Esophagus squamous epithelium (tissue), 5 donors: Measurements from ENCODE around the gene SORCS1. TPM values are rescaled to one million over a fixed set of nuclear protein-coding genes. Genes with fewer than 3 reads are reported as not detected.

Source experiments
- DNase-seq: peaks from one replicate; lab custom pipeline; 2025; lab: John Stamatoyannopoulos, UW
- H3K27ac ChIP-seq, 4 donors: fragments of 200-600 bp; sonication (generic); one replicate each; pipeline ENCODE4 v1.5.1; 2016 to 2019; ENCODE audit warnings: mild to moderate bottlenecking in 1 of 4
- H3K27me3 ChIP-seq, 4 donors: fragments of 200-600 bp; sonication (generic); 1 replicate in 3 of 4; 2 replicates in 1 of 4; pipeline versions ENCODE4 v1.5.1 to v1.6.0; 2017 to 2021; ENCODE audit warnings: antibody characterized with exemption in 1 of 4
- H3K36me3 ChIP-seq, 3 donors: fragments of 200-600 bp; sonication (generic); one replicate each; pipeline ENCODE4 v1.5.1; 2016 to 2019
- H3K4me1 ChIP-seq, 3 donors: fragments of 200-600 bp; sonication (generic); one replicate each; pipeline ENCODE4 v1.5.1; 2017 to 2019
- H3K4me3 ChIP-seq, 4 donors: fragments of 200-600 bp; sonication (generic); 1 replicate in 3 of 4; 2 replicates in 1 of 4; pipeline ENCODE4 v1.5.1; 2016 to 2019; ENCODE audit warnings: mild to moderate bottlenecking in 2 of 4, moderate library complexity in 1 of 4
- H3K9me3 ChIP-seq, 3 donors: fragments of 200-600 bp; sonication (generic); one replicate each; pipeline ENCODE4 v1.5.1; 2016 to 2019
- POLR2A ChIP-seq, 4 donors: fragments of 450-650 bp; IDR thresholded peaks; one replicate each; pipeline ENCODE4 v1.6.1; 2017; ENCODE audit warnings: antibody characterized with exemption in 4 of 4, mild to moderate bottlenecking in 4 of 4, moderate library complexity in 3 of 4
- WGBS, 2 donors: methylation state at CpG; one replicate each; pipeline ENCODE4 v1.1.5; 2018; 5-methylcytosine and 5-hydroxymethylcytosine counted together
- intact Hi-C: fragments of 100-400 bp; cut with DNase I; formaldehyde crosslinking; loops from one replicate; pipeline ENCODE4 v1.15.0; 2022
- total RNA-seq, 4 donors: library from RNA; depleted of rRNA; stranded (reverse); fragments of >200 nt; gene quantifications; one replicate each; pipeline ENCODE4 v1.1.0, GENCODE V29; 2016
- TF ChIP-seq, protein P1 (sequence below), 6 experiments: fragments of 450-650 bp in 4 of 6; fragments of 200-600 bp in 2 of 6; sonication (generic) in 2 of 6; IDR thresholded peaks; one replicate each; pipeline ENCODE4 v1.5.1; 2016 to 2019; ENCODE audit warnings: antibody characterized with exemption in 6 of 6, mild to moderate bottlenecking in 4 of 6, moderate library complexity in 4 of 6
- donor health status: DM: yes; HTN: yes; CAD: no.

The SORCS1 gene
- total RNA-seq, 4 donors from 2014 or later = 0.88 to 4.8 (median 1.4) TPM; not detected in 1

DNA sequence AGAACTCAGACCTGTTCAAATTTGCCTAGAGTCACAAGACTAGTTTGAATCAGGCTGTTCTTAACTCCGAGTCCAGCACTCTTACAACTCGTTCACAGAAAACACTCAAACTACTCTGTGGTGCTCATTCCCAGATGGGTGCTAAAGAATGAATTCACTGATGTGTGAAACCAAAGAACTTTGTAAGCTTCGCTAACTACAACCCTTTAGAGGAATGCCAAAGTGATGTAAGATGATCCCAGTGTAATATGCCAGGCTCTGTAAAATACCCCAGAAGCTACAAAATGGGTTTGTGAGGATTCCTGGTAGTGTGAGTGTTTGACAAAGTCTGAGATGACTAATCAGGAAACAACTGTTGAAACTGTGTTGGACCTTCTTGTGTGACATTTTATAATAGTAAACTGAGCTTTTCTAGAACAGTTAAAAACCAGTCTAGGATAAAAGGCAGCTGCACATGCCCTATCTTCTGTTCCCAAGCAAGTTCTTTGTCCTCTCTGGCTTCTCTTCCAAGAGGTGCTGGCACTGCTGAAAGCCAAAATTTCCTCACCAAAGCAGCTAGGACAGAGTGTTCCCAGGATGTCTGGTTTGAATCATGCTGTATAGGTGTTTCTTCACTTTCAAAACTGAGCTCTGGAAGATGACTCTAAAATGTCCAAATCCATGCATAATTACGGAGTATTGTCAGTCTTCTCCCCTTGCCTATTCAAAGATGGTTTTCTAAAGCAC lies 527.6 kb downstream of the SORCS1 start:
- no peak for DNase-seq
- Histone ChIP-seq H3K27ac (no peak overlapping the region), H3K27me3 (no peaks in the 10 kb centered on the region), H3K4me3 (no peak overlapping the region), H3K4me1 (no peaks in the 10 kb centered on the region), H3K9me3 (no peaks in the 10 kb centered on the region), H3K36me3 (no peaks in the 10 kb centered on the region)
- TF ChIP-seq, protein P1, sequence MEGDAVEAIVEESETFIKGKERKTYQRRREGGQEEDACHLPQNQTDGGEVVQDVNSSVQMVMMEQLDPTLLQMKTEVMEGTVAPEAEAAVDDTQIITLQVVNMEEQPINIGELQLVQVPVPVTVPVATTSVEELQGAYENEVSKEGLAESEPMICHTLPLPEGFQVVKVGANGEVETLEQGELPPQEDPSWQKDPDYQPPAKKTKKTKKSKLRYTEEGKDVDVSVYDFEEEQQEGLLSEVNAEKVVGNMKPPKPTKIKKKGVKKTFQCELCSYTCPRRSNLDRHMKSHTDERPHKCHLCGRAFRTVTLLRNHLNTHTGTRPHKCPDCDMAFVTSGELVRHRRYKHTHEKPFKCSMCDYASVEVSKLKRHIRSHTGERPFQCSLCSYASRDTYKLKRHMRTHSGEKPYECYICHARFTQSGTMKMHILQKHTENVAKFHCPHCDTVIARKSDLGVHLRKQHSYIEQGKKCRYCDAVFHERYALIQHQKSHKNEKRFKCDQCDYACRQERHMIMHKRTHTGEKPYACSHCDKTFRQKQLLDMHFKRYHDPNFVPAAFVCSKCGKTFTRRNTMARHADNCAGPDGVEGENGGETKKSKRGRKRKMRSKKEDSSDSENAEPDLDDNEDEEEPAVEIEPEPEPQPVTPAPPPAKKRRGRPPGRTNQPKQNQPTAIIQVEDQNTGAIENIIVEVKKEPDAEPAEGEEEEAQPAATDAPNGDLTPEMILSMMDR (IDR thresholded peaks at IDR 0.05) = no peak
- intact Hi-C loops = no loop called here
- WGBS, 2 donors = 41 to 50% methylated on average over 4 of the region's 4 CpGs

DNA sequence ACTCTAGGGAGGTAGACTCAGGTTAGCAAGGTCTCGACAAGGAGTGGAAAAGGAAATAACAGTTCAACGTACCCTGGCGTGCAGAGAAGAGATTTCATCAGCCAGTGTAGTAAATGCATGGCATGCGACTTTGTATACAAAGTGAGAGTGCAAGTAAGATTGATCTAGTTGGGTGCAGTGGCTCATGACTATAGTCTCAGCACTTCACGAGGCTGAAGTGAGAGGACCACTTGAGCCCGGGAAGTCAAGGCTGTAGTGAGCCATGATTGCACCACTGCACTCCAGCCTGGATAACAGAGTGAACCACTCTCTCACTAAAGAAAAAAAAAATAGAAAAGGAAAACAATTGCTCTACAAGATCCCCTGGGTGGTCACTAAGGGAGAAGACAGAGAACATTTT lies 528.6 kb downstream of the SORCS1 start:
- DNase-seq = no peak
- WGBS, 2 donors = 76 to 82% methylated on average over 6 of the region's 6 CpGs
- Histone ChIP-seq H3K27me3 (no peaks in the 10 kb centered on the region), H3K4me3 (no peak overlapping the region), H3K9me3 (no peaks in the 10 kb centered on the region), H3K36me3 (no peaks in the 10 kb centered on the region), H3K27ac (no peak overlapping the region), H3K4me1 (no peaks in the 10 kb centered on the region)
- intact Hi-C loops = no loop called here
- TF ChIP-seq, protein P1 (IDR thresholded peaks at IDR 0.05) = no peak
- no peak for TF ChIP-seq POLR2A (IDR thresholded peaks at IDR 0.05)

DNA sequence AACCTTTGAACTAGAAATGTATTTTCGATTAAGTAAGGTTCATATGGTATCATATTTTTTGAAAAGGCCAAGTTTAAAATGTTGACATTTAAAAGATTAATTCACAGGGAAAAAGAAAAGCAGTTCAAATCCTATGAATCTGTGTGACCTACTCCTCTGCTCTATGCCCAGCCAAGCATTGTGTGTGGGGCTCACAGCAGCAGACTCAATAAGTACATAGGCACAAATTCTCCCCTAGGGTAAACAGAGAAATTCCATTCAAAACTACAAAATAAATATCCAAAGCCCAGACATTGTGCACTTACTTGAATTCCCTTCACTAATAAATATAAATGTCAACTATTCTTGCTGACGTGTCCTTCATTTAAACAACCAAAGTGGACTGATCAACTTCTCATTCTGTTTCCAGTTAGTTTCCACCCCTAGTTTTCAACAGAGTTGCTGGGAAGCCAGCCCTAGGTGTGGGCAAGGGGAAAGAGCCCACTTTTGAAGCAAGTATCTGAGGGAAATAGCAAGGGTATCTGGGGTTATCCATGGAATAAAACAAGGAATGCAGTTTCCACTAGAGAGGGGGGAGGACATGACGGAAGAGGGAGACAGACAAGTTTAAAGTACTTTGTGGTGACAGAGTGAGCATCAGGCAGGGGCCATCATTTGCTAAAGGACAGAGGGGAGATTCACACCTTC lies 533.3 kb downstream of the SORCS1 start:
- H3K9me3 ChIP-seq = no peaks in the 10 kb centered on the region
- WGBS, 2 donors = 37 to 72% methylated on average over 3 of the region's 3 CpGs
- DNase-seq = no peak
- TF ChIP-seq, protein P1 (IDR thresholded peaks at IDR 0.05) = no peak
- no peak for TF ChIP-seq POLR2A (IDR thresholded peaks at IDR 0.05)
- H3K36me3 ChIP-seq = no peaks in the 10 kb centered on the region
- H3K27me3 ChIP-seq = peaks cover 0 to 8% (median 0%) of the 10 kb centered on the region in 4 donors
- no peak overlapping the region for H3K4me3 ChIP-seq
- intact Hi-C loops = no loop called here
- no peak overlapping the region for H3K27ac ChIP-seq
- no peaks in the 10 kb centered on the region for H3K4me1 ChIP-seq

DNA sequence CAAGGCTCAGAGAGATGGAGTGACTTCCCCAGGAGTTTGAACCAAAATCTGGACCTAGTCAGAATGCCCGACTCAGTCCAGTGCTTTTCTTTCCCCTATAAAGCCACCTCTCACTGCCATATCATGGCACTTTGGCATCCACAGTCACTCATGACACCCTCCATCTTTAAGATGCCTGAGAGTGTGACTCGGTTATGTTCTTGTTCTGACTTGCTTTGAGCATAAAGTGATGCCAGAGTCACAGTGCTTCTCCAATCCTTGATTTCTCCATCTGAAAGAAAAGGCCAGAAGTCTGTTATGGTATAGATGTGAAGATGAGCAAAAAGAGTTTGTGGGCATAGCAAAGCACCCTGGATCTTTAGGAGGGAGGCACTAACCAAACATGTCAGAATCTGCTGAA lies 538.1 kb downstream of the SORCS1 start:
- H3K27ac ChIP-seq = no peak overlapping the region
- H3K4me3 ChIP-seq = no peak overlapping the region
- no peak for DNase-seq
- H3K27me3 ChIP-seq = peaks cover 0 to 16% (median 0%) of the 10 kb centered on the region in 4 donors
- WGBS, 2 donors = 52 to 64% methylated on average over 2 of the region's 2 CpGs
- H3K36me3 ChIP-seq = no peaks in the 10 kb centered on the region
- TF ChIP-seq, protein P1 (IDR thresholded peaks at IDR 0.05) = no peak
- TF ChIP-seq POLR2A (IDR thresholded peaks at IDR 0.05) = no peak
- intact Hi-C loops = no loop called here
- H3K4me1 ChIP-seq = no peaks in the 10 kb centered on the region
- H3K9me3 ChIP-seq = no peaks in the 10 kb centered on the region

DNA sequence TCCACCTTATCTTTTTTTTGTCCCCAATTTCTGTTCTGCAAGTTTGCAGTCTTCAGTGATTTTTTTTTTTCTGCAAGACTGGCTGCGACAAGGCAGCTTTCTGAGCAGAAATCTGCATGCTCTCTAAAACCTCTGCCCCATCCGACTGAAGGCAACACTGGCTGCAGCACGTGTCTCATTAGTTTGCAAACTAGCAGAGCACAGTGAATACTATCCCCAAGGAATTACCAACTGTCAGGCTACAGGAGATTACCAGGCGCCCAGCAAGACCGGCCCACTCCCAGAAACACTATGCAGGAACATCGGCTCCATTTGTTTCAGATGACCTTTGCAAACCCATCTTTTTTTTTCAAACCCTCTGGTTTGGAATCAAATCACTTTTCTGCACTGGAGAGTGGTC lies 538.8 kb downstream of the SORCS1 start:
- peaks cover 0 to 16% (median 0%) of the 10 kb centered on the region in 4 donors for H3K27me3 ChIP-seq
- 73 to 90% methylated on average over 6 of the region's 6 CpGs for WGBS, 2 donors
- H3K4me1 ChIP-seq = no peaks in the 10 kb centered on the region
- H3K36me3 ChIP-seq = no peaks in the 10 kb centered on the region
- TF ChIP-seq, protein P1 (IDR thresholded peaks at IDR 0.05) = no peak
- no peak for TF ChIP-seq POLR2A (IDR thresholded peaks at IDR 0.05)
- H3K4me3 ChIP-seq = no peak overlapping the region
- intact Hi-C loops = no loop called here
- no peak overlapping the region for H3K27ac ChIP-seq
- no peak for DNase-seq
- no peaks in the 10 kb centered on the region for H3K9me3 ChIP-seq
